Trophoblast cell (in vitro differentiated cells and primary cell): ENCODE data around the gene GRB10.
A peak's percentile ranks its signal among the peaks of the same experiment; 100 is the strongest.

ENCODE experiments used
- DNase-seq, 2 donors: peaks; one replicate each; pipeline ENCODE4 v3.0.0-alpha.2; 2016
- H2AFZ ChIP-seq: 2 replicates; pipeline ENCODE4 v1.6.1; 2013; ENCODE audit warnings: low read length, moderate library complexity, mild to moderate bottlenecking; ENCODE audit not compliant: insufficient read depth, poor library complexity
- H2AK5ac ChIP-seq: 2 replicates; pipeline ENCODE4 v1.6.1; 2013; ENCODE audit warnings: mild to moderate bottlenecking, low read length
- H2BK120ac ChIP-seq: 2 replicates; pipeline ENCODE4 v1.6.1; 2013; ENCODE audit warnings: low read length, mild to moderate bottlenecking, moderate library complexity; ENCODE audit not compliant: insufficient read depth, poor library complexity
- H2BK12ac ChIP-seq: 2 replicates; pipeline ENCODE4 v1.6.1; 2013; ENCODE audit warnings: mild to moderate bottlenecking, low read length, moderate library complexity
- H2BK5ac ChIP-seq: 2 replicates; pipeline ENCODE4 v1.6.1; 2013; ENCODE audit warnings: low read length, low read depth, moderate library complexity, mild to moderate bottlenecking; ENCODE audit not compliant: poor library complexity
- H3K14ac ChIP-seq: 2 replicates; pipeline ENCODE4 v1.6.1; 2013; ENCODE audit warnings: mild to moderate bottlenecking, low read length
- H3K18ac ChIP-seq: 2 replicates; pipeline ENCODE4 v1.6.1; 2013; ENCODE audit warnings: mild to moderate bottlenecking, low read length
- H3K23ac ChIP-seq: 2 replicates; pipeline ENCODE4 v1.6.1; 2013; ENCODE audit warnings: low read length
- H3K27ac ChIP-seq: 2 replicates; pipeline ENCODE4 v1.5.1; 2013; ENCODE audit warnings: low read depth, mild to moderate bottlenecking, inconsistent platforms, low read length, moderate library complexity
- H3K27me3 ChIP-seq: 2 replicates; pipeline ENCODE4 v1.6.1; 2013; ENCODE audit warnings: inconsistent platforms, mild to moderate bottlenecking, low read length, moderate library complexity; ENCODE audit not compliant: insufficient read depth
- H3K36me3 ChIP-seq, 2 experiments: 1 replicate in 1 of 2; 2 replicates in 1 of 2; pipeline ENCODE4 v1.6.1; 2013; ENCODE audit warnings: low read length in 2 of 2, mild to moderate bottlenecking in 2 of 2, moderate library complexity in 1 of 2; ENCODE audit not compliant: insufficient read depth in 2 of 2, control insufficient read depth in 1 of 2
- H3K4ac ChIP-seq: 2 replicates; pipeline ENCODE4 v1.6.1; 2013; ENCODE audit warnings: low read depth, mild to moderate bottlenecking, low read length, moderate library complexity
- H3K4me1 ChIP-seq, 2 experiments: 1 replicate in 1 of 2; 2 replicates in 1 of 2; pipeline ENCODE4 v1.6.1; 2013; ENCODE audit warnings: low read length in 2 of 2, mild to moderate bottlenecking in 2 of 2, moderate library complexity in 1 of 2; ENCODE audit not compliant: insufficient read depth in 2 of 2, control insufficient read depth in 1 of 2
- H3K4me2 ChIP-seq: 2 replicates; pipeline ENCODE4 v1.6.1; 2013; ENCODE audit warnings: inconsistent platforms, mild to moderate bottlenecking, low read length, moderate library complexity
- H3K4me3 ChIP-seq: 2 replicates; pipeline ENCODE4 v1.5.1; 2013; ENCODE audit warnings: mild to moderate bottlenecking, low read depth, low read length, inconsistent platforms
- H3K79me1 ChIP-seq: one replicate; pipeline ENCODE4 v1.6.1; 2013; ENCODE audit warnings: low read length
- H3K79me2 ChIP-seq: 2 replicates; pipeline ENCODE4 v1.6.1; 2013; ENCODE audit warnings: low read length, mild to moderate bottlenecking; ENCODE audit not compliant: control insufficient read depth, insufficient read depth, poor library complexity
- H3K9ac ChIP-seq: 2 replicates; pipeline ENCODE4 v1.6.1; 2013; ENCODE audit warnings: mild to moderate bottlenecking, low read length
- H3K9me3 ChIP-seq: 2 replicates; pipeline ENCODE4 v1.6.1; 2013; ENCODE audit warnings: low read depth, mild to moderate bottlenecking, control low read depth, inconsistent platforms, low read length; ENCODE audit not compliant: insufficient read depth
- H4K12ac ChIP-seq: 2 replicates; pipeline ENCODE4 v1.6.1; 2013; ENCODE audit warnings: low read depth, mild to moderate bottlenecking, low read length, moderate library complexity
- H4K8ac ChIP-seq: 2 replicates; pipeline ENCODE4 v1.6.1; 2013; ENCODE audit warnings: low read depth, mild to moderate bottlenecking, low read length, moderate library complexity
- H4K91ac ChIP-seq: one replicate; pipeline ENCODE4 v1.6.1; 2013; ENCODE audit warnings: low read depth, mild to moderate bottlenecking, low read length, moderate library complexity
- WGBS: extraction: QIAGEN DNeasy Blood & Tissue Kit; methylation state at CpG from one replicate; pipeline ENCODE4 v1.1.7; 2013; ENCODE audit warnings: missing lambda C conversion rate; ENCODE audit not compliant: insufficient read length, insufficient coverage; ENCODE audit errors: extremely low coverage; 5-methylcytosine and 5-hydroxymethylcytosine counted together

GRB10 gene

GRCh38 chr7:50651271-50651989 is 131.3 kb downstream of the GRB10 start:
- H3K27me3 ChIP-seq: no peaks in the 10 kb centered on the region
- no CpG with 5 or more reads among the region's 9 CpGs for WGBS
- no peak overlapping the region for H3K27ac ChIP-seq
- no peak overlapping the region for H4K91ac ChIP-seq
- no peak overlapping the region for H4K8ac ChIP-seq
- H3K23ac ChIP-seq: no peak overlapping the region
- H3K4me2 ChIP-seq: no peak overlapping the region
- no peaks in the 10 kb centered on the region for H3K79me1 ChIP-seq
- H3K14ac ChIP-seq: no peak overlapping the region
- no peaks in the 10 kb centered on the region for H3K79me2 ChIP-seq
- no peak overlapping the region for H2BK5ac ChIP-seq
- no peak overlapping the region for H2BK12ac ChIP-seq
- H2AK5ac ChIP-seq: no peak overlapping the region
- DNase-seq: peak; percentile 45 to 77
- H3K4me1 ChIP-seq: peaks cover 4 to 7% of the 10 kb centered on the region in 2 experiments
- H4K12ac ChIP-seq: no peak overlapping the region
- no peak overlapping the region for H2BK120ac ChIP-seq
- no peak overlapping the region for H3K9ac ChIP-seq
- no peaks in the 10 kb centered on the region for H3K9me3 ChIP-seq
- H3K4me3 ChIP-seq: no peak overlapping the region
- H3K36me3 ChIP-seq: peaks cover 0 to 2% of the 10 kb centered on the region in 2 experiments
- no peak overlapping the region for H2AFZ ChIP-seq
- no peak overlapping the region for H3K18ac ChIP-seq
- no peak overlapping the region for H3K4ac ChIP-seq

- Histone ChIP-seq H4K8ac (no peak overlapping the region), H3K4me3 (no peak overlapping the region), H3K23ac (no peak overlapping the region), H3K4me2 (no peak overlapping the region), H3K79me2 (no peaks in the 10 kb centered on the region), H3K9me3 (no peaks in the 10 kb centered on the region), H3K4ac (no peak overlapping the region), H2BK12ac (no peak overlapping the region), H3K14ac (no peak overlapping the region), H2AFZ (no peak overlapping the region), H3K18ac (no peak overlapping the region), H4K12ac (no peak overlapping the region), H2AK5ac (no peak overlapping the region), H3K4me1 (peaks cover 4 to 7% of the 10 kb centered on the region in 2 experiments), H2BK5ac (no peak overlapping the region), H4K91ac (no peak overlapping the region), H3K36me3 (peaks cover 0 to 2% of the 10 kb centered on the region in 2 experiments), H3K9ac (no peak overlapping the region), H3K27me3 (no peaks in the 10 kb centered on the region), H3K79me1 (no peaks in the 10 kb centered on the region), H2BK120ac (no peak overlapping the region), H3K27ac (no peak overlapping the region)
- DNase-seq: peak in 1 of 2 donors; percentile 62
- no CpG with 5 or more reads among the region's 6 CpGs for WGBS
Observed at GRCh38 chr7:50650057-50650664, 132.5 kb downstream of the GRB10 start.

DNA sequence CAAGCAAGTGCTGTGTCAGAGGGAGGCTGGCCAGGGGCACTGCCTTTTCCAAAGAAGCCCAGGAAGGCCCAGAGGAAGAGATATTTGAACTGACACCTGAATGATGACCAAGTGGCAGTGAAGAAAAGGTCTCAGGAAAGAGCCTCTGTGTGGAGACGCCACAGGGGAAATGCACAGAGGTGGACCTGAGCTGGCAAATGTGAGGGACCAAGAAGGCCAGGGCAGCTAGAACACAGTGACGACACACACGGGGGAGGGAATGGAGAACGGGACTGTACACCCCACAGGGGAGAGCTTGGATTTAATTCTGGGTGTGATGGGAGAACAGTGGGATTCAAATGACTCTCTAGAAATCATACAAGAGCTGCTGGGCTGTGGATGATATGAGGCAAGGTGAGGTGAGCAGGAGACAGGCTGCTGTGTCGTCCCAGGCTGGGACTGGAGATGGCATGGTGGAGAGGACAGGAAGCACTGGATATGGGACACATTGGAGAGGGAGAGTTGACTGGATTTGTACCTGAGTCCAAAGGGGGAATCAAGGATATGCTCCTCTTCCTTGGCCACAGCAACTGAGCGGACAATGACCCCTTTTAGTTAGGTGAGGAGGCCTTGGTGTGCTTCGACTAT is 133.3 kb downstream of the GRB10 start:
- no CpG with 5 or more reads among the region's 7 CpGs for WGBS
- Histone ChIP-seq H3K79me1 (no peaks in the 10 kb centered on the region), H3K79me2 (no peaks in the 10 kb centered on the region), H4K91ac (no peak overlapping the region), H2AFZ (no peak overlapping the region), H2AK5ac (no peak overlapping the region), H3K4me3 (no peak overlapping the region), H2BK120ac (no peak overlapping the region), H2BK5ac (no peak overlapping the region), H3K18ac (no peak overlapping the region), H3K27ac (no peak overlapping the region), H3K14ac (no peak overlapping the region), H4K8ac (no peak overlapping the region), H3K4ac (no peak overlapping the region), H3K4me1 (peaks cover 4 to 7% of the 10 kb centered on the region in 2 experiments), H4K12ac (no peak overlapping the region), H3K36me3 (peaks cover 0 to 2% of the 10 kb centered on the region in 2 experiments), H3K27me3 (no peaks in the 10 kb centered on the region), H3K4me2 (no peak overlapping the region), H3K9me3 (no peaks in the 10 kb centered on the region), H2BK12ac (no peak overlapping the region), H3K23ac (no peak overlapping the region), H3K9ac (peak overlapping the region; percentile 19)
- no peak for DNase-seq

- Histone ChIP-seq H2BK12ac (no peak overlapping the region), H4K12ac (no peak overlapping the region), H3K36me3 (peaks cover 0 to 2% of the 10 kb centered on the region in 2 experiments), H4K91ac (no peak overlapping the region), H3K9ac (no peak overlapping the region), H3K79me1 (no peaks in the 10 kb centered on the region), H3K14ac (no peak overlapping the region), H3K23ac (no peak overlapping the region), H3K4me3 (no peak overlapping the region), H3K4me1 (peaks cover 4 to 7% of the 10 kb centered on the region in 2 experiments), H2AFZ (no peak overlapping the region), H4K8ac (no peak overlapping the region), H3K4me2 (no peak overlapping the region), H3K27me3 (no peaks in the 10 kb centered on the region), H3K9me3 (no peaks in the 10 kb centered on the region), H2BK120ac (no peak overlapping the region), H3K18ac (no peak overlapping the region), H3K4ac (no peak overlapping the region), H2AK5ac (no peak overlapping the region), H3K79me2 (no peaks in the 10 kb centered on the region), H3K27ac (no peak overlapping the region), H2BK5ac (no peak overlapping the region)
- WGBS: no CpG with 5 or more reads among the region's 8 CpGs
- DNase-seq: no peak
Observed at GRCh38 chr7:50648570-50649169, 134.0 kb downstream of the GRB10 start.
